Subcutaneous abdominal adipose tissue (tissue), 5 donors: ENCODE results near the gene BRIP1.

Experiments used
- H3K27ac ChIP-seq: one replicate; pipeline ENCODE4 v1.7.0; 2013; ENCODE audit warnings: low read depth, mild to moderate bottlenecking, inconsistent platforms, low read length, moderate library complexity
- H3K27me3 ChIP-seq, 5 donors: one replicate each; pipeline ENCODE4 v1.7.0; 2013; ENCODE audit warnings: low read length in 5 of 5, inconsistent platforms in 1 of 5; ENCODE audit not compliant: control insufficient read depth in 5 of 5, insufficient read depth in 4 of 5
- H3K36me3 ChIP-seq, 5 donors: one replicate each; pipeline ENCODE4 v1.7.0; 2013; ENCODE audit warnings: low read length in 5 of 5; ENCODE audit not compliant: control insufficient read depth in 5 of 5, insufficient read depth in 5 of 5
- H3K4me1 ChIP-seq, 5 donors: one replicate each; pipeline ENCODE4 v1.7.0; 2013; ENCODE audit warnings: low read length in 5 of 5, mild to moderate bottlenecking in 3 of 5, moderate library complexity in 1 of 5; ENCODE audit not compliant: control insufficient read depth in 5 of 5, insufficient read depth in 5 of 5
- H3K4me3 ChIP-seq, 5 donors: one replicate each; pipeline ENCODE4 v1.7.0; 2013; ENCODE audit warnings: low read length in 5 of 5, low read depth in 1 of 5
- H3K9ac ChIP-seq, 5 donors: one replicate each; pipeline ENCODE4 v1.7.0; 2013; ENCODE audit warnings: low read length in 5 of 5, mild to moderate bottlenecking in 4 of 5, moderate library complexity in 3 of 5
- H3K9me3 ChIP-seq, 5 donors: one replicate each; pipeline ENCODE4 v1.7.0; 2013; ENCODE audit warnings: low read length in 5 of 5; ENCODE audit not compliant: control insufficient read depth in 5 of 5
- donor health status: healthy.
- donor health status: healthy.
- donor health status: healthy.
- donor health status: healthy.
- donor health status: healthy.

The BRIP1 gene

DNA sequence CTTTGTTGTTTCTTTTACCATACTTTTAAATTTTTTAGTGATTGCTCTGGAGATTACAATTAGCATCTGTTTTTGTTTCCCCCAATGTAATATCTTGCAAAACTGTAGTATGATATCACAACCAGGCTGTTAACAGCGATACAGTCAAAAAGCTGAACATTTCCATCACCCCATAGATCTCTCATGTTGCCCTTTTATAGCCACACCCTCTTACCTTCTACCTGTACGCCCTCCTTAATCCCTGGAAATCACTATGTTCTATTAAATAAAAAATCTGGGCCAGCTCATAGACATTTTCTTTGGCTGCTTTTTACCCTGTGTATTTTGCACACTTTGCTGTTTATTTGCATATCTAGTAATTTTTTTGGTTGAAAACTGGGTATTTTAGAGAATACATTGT is 205.1 kb downstream of the BRIP1 start:
- no peaks in the 10 kb centered on the region for H3K4me1 ChIP-seq
- no peaks in the 10 kb centered on the region for H3K36me3 ChIP-seq
- no peaks in the 10 kb centered on the region for H3K9me3 ChIP-seq
- no peak overlapping the region for H3K4me3 ChIP-seq
- no peak overlapping the region for H3K9ac ChIP-seq
- no peak overlapping the region for H3K27ac ChIP-seq
- H3K27me3 ChIP-seq = peaks cover 0 to 3% (median 0%) of the 10 kb centered on the region in 5 donors

DNA sequence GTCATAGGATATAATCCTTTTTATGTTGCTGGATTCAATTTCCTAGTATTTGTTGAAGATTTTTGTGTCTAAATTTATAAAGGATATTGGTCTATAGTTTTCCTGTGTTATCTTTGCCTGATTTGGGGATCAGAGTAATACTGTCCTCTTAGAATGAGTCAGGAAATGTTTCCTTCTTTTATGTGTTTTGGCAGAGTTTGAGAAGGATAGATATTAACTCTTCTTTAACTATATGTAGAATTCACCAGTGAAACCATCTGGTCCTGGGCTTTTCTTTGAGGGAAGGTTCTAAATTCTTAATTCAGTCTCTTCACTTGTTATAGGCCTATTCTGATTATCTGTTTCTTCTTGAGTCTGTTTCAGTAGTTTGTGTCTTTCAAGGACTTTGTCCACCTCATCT is 206.0 kb downstream of the BRIP1 start:
- H3K27ac ChIP-seq = no peak overlapping the region
- no peak overlapping the region for H3K9ac ChIP-seq
- no peaks in the 10 kb centered on the region for H3K27me3 ChIP-seq
- H3K9me3 ChIP-seq = peaks cover 0 to 2% (median 0%) of the 10 kb centered on the region in 5 donors
- H3K4me1 ChIP-seq = no peaks in the 10 kb centered on the region
- no peaks in the 10 kb centered on the region for H3K36me3 ChIP-seq
- H3K4me3 ChIP-seq = no peak overlapping the region

DNA sequence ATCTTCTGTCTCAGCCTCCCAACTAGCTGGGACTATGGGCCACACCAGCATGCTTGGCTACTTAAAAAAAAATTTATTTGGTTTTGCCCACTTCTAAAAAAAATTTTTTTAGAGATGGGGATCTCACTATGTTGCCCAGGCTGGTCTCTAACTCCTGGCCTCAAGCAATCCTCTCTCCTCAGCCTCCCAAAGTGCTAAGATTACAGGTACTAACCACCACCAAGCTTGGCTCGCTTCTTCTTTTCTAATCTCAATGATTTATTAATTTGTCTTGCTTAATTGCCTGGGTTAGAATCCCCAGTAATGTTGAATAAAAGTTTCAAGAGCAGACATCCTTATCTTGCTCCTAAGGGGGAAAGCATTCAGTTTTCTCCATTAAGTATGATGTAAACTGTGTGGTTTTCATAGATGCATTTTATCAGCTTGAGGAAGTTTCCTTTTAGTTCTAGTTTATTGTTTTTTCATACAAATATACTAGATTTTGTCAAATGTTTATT is 206.6 kb downstream of the BRIP1 start:
- no peaks in the 10 kb centered on the region for H3K27me3 ChIP-seq
- H3K9me3 ChIP-seq = peaks cover 0 to 2% (median 0%) of the 10 kb centered on the region in 5 donors
- H3K4me3 ChIP-seq = no peak overlapping the region
- H3K9ac ChIP-seq = no peak overlapping the region
- H3K4me1 ChIP-seq = no peaks in the 10 kb centered on the region
- H3K36me3 ChIP-seq = no peaks in the 10 kb centered on the region
- H3K27ac ChIP-seq = no peak overlapping the region

DNA sequence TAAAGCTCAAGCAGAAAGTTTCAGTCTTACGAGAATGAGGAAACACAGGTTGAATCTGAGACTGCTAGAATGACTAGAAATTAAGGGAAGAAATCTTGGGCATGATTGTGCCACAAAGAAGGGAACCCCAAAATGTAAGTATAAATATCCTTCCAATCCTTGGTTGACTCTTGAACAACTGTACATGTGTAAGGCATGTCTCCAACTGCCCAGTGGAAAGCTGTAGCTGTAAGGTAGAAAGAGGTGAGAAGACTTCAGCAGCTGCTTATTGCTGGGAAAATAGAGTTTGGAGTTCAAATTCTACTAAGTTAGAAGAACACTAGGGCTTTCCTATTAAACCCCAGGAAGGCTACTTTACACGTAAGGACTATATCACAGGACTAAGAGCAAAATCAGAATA is 212.6 kb downstream of the BRIP1 start:
- Histone ChIP-seq H3K9me3 (peaks cover 0 to 11% (median 8%) of the 10 kb centered on the region in 5 donors), H3K4me1 (no peaks in the 10 kb centered on the region), H3K27me3 (no peaks in the 10 kb centered on the region), H3K36me3 (no peaks in the 10 kb centered on the region), H3K4me3 (no peak overlapping the region), H3K9ac (no peak overlapping the region), H3K27ac (no peak overlapping the region)

DNA sequence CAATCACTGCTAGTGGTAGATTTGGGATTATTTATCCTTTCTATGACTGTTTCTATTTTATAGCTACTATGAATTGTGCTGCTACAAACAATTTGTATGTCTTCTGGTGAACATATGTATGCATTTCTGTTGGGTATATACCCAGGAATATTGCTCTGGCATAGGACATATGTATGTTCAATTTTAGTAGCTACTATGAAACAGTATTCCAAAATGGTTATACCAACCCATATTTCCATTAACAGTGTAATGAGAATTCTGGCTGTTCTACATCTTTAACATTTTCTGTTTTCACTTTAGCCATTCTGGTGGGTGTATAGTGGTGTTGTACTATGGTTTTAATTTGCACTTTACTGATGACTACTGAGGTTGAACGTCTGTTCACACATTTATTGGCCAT is 214.7 kb downstream of the BRIP1 start:
- H3K27ac ChIP-seq = no peak overlapping the region
- no peaks in the 10 kb centered on the region for H3K4me1 ChIP-seq
- peaks cover 0 to 11% (median 8%) of the 10 kb centered on the region in 5 donors for H3K9me3 ChIP-seq
- no peaks in the 10 kb centered on the region for H3K27me3 ChIP-seq
- H3K36me3 ChIP-seq = no peaks in the 10 kb centered on the region
- no peak overlapping the region for H3K9ac ChIP-seq
- no peak overlapping the region for H3K4me3 ChIP-seq

DNA sequence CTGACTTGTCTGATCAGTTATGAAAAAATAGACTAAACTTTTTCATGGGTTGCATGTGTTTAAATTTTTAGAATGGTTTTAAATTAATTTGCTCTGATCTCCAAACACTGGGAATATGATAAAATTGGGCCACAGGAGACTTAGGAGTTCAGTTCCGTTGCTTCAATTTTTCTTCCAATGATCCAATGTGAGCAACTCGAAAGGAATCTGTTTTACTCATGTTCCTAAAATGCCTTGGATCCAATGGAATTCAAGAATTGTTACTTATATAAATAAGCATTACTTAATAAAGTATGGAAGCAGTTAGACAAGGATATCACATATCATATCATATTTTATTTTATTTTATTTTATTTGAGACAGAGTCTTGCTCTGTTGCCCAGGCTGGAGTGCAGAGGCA is 216.3 kb downstream of the BRIP1 start:
- Histone ChIP-seq H3K4me3 (no peak overlapping the region), H3K9ac (no peak overlapping the region), H3K36me3 (no peaks in the 10 kb centered on the region), H3K27me3 (no peaks in the 10 kb centered on the region), H3K9me3 (peaks cover 0 to 11% (median 5%) of the 10 kb centered on the region in 5 donors), H3K27ac (no peak overlapping the region), H3K4me1 (no peaks in the 10 kb centered on the region)

DNA sequence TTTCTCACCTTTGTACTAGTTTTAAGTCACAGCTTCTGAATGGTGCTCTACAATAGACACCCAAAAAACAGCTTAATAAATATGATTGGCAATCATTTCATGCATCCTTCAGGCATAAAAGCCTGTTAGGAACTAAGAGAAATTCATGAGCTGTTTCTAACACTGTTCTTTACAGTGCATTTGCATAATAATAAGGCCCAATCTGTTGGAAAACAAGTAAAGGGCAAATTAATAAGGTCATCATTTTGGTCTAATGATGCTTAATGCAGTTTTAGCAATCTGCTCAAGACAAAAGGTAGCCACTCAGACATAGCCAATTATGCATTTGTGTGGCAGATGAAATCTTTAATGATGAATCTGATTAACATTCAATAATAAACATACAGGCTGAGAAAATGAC is 216.8 kb downstream of the BRIP1 start:
- no peaks in the 10 kb centered on the region for H3K27me3 ChIP-seq
- H3K4me1 ChIP-seq = no peaks in the 10 kb centered on the region
- H3K9ac ChIP-seq = no peak overlapping the region
- H3K27ac ChIP-seq = no peak overlapping the region
- H3K9me3 ChIP-seq = peaks cover 0 to 11% (median 5%) of the 10 kb centered on the region in 5 donors
- H3K36me3 ChIP-seq = no peaks in the 10 kb centered on the region
- no peak overlapping the region for H3K4me3 ChIP-seq

DNA sequence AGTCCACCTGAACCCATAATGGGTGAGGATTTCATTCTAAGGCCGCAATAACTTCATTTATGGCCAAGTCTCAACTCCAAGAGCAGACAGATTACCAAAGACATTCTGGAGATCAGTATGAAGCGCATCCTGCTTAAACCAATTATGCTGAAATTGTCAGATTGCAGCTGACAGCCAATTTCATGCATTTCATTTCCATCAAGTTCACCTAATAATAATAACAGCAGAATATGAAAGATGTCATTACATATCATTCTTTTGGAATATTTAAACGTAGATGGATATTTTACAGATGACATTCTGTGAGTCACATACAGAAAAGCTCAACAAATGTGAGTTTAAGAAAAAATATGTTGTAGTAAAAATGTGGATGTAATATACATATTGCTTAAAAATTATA is 217.4 kb downstream of the BRIP1 start:
- no peak overlapping the region for H3K4me3 ChIP-seq
- H3K9ac ChIP-seq = no peak overlapping the region
- no peaks in the 10 kb centered on the region for H3K4me1 ChIP-seq
- no peaks in the 10 kb centered on the region for H3K36me3 ChIP-seq
- H3K27ac ChIP-seq = no peak overlapping the region
- H3K27me3 ChIP-seq = no peaks in the 10 kb centered on the region
- peaks cover 0 to 8% (median 4%) of the 10 kb centered on the region in 5 donors for H3K9me3 ChIP-seq

DNA sequence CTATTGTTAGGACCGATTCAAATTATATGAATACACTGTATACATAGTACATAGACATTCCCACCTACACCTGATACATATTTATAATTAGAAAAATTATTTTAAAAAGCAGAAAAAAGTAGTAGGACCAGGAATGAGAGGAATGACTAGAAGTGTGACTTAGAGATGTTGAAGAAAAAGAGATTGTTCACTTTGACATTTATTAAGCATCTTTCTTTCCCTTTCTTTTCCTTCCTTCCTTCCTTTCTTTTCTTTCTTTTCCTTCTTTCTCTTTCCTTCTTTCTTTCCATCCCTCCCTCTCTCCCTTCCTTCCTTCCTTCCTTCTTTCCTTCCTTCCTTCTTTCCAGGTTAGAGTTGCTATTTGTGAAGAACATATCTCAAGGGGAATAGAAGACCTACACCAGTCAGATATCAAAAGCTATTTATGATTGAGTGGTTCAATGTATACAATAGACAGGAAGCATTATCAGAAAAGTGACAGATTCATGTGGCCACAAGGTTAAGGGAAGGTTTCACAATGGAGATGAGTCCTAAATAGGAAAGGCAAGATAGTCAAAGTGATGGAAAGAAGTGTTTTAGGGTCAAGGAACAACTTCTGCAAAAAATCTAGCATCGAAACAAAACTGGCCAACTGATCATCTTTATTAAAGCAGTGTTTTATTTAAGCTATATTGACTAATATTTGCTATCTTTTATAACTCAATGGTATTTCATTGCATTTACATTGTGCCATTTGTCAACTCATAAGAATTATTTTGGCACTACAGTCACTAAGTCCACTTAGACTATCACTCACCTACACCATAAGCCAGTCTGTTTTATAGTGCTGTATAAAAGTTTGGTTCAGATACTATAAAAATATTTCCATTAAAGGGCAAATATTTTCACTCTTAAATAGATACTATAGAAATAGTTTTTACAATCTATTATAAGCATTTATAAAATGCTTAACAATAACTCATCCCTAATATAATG is 218.2 kb downstream of the BRIP1 start:
- no peaks in the 10 kb centered on the region for H3K36me3 ChIP-seq
- no peak overlapping the region for H3K9ac ChIP-seq
- H3K27me3 ChIP-seq = no peaks in the 10 kb centered on the region
- no peak overlapping the region for H3K27ac ChIP-seq
- H3K9me3 ChIP-seq = peaks cover 0 to 5% (median 0%) of the 10 kb centered on the region in 5 donors
- H3K4me1 ChIP-seq = no peaks in the 10 kb centered on the region
- no peak overlapping the region for H3K4me3 ChIP-seq

DNA sequence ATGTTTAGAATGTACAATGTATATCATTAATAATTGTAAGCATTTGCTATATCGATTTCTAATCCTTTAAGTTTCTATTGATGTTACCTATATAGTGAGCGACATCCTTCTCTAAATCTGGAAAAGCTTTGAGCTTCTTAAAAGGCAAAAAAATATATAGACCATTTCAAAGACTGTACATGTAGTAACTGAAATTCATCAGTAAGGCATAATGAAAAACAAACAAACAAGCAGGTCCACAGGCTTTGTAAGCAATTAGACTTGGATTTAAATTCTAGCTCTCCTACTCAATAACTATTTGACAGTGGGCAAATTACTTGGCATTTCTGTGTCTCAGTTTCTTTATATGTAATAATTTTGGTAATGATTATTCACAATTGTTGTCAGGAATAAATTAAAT is 220.6 kb downstream of the BRIP1 start:
- Histone ChIP-seq H3K27me3 (no peaks in the 10 kb centered on the region), H3K27ac (no peak overlapping the region), H3K9me3 (no peaks in the 10 kb centered on the region), H3K4me3 (no peak overlapping the region), H3K4me1 (no peaks in the 10 kb centered on the region), H3K9ac (no peak overlapping the region), H3K36me3 (no peaks in the 10 kb centered on the region)
